NOMO-1 treated with DMSO at 0.1 percent for 48 hours (cell line): ENCODE results near the gene LRIG2.
A peak's percentile ranks its signal among the peaks of the same experiment; 100 is the strongest.
"Not testable (repeated sequence)": the region's sequence is repeated elsewhere in the genome, so short reads cannot be mapped to it uniquely, and the experiment has no call there.

Experiments used
- DNase-seq: peaks from one replicate; lab custom pipeline; 2025; ENCODE audit not compliant: unreplicated experiment; lab: John Stamatoyannopoulos, UW

Gene LRIG2, protein sequence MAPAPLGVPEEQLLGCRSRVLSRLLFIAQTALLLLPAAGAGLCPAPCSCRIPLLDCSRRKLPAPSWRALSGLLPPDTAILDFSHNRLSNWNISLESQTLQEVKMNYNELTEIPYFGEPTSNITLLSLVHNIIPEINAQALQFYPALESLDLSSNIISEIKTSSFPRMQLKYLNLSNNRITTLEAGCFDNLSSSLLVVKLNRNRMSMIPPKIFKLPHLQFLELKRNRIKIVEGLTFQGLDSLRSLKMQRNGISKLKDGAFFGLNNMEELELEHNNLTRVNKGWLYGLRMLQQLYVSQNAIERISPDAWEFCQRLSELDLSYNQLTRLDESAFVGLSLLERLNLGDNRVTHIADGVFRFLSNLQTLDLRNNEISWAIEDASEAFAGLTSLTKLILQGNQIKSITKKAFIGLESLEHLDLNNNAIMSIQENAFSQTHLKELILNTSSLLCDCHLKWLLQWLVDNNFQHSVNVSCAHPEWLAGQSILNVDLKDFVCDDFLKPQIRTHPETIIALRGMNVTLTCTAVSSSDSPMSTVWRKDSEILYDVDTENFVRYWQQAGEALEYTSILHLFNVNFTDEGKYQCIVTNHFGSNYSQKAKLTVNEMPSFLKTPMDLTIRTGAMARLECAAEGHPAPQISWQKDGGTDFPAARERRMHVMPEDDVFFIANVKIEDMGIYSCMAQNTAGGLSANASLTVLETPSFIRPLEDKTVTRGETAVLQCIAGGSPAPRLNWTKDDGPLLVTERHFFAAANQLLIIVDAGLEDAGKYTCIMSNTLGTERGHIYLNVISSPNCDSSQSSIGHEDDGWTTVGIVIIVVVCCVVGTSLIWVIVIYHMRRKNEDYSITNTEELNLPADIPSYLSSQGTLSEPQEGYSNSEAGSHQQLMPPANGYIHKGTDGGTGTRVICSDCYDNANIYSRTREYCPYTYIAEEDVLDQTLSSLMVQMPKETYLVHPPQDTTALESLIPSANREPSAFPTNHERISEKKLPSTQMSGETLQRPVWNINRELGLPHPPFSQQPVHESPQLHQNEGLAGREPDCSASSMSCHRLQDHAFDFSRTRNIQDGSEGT

GRCh38 chr1:113072757-113073478, at the start of gene LRIG2:
TSS of gene LRIG2 (plus strand) at chr1:113073198. CDS start at chr1:113073407, 209 bp downstream.
- peak; percentile 99 for DNase-seq

GRCh38 chr1:113023316-113023715, 49.7 kb upstream of the LRIG2 start:
- not testable (repeated sequence) for DNase-seq

- no peak for DNase-seq
These were observed 46.0 kb upstream of the LRIG2 start for GRCh38 chr1:113027007-113027406.

DNA sequence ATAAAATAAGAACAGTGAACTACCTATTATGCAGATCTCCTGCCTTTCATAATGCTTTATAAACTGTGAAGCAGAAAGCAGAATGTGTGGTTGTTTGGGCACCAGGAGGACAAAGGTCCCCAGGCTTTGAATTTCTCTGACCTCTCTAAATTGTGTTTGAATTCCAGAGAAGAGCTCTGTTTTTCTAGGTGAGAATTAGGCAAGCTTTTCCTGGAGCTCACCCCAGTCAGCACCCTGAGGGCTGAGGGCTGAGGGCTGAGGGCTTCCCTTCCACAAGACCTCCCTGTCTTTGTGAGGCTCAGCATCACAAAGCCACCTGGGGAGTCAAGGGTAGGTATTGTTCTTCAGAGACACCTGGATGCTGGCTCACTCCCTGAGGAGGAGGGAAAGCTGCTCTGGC, 45.5 kb upstream of the LRIG2 start:
- no peak for DNase-seq

DNA sequence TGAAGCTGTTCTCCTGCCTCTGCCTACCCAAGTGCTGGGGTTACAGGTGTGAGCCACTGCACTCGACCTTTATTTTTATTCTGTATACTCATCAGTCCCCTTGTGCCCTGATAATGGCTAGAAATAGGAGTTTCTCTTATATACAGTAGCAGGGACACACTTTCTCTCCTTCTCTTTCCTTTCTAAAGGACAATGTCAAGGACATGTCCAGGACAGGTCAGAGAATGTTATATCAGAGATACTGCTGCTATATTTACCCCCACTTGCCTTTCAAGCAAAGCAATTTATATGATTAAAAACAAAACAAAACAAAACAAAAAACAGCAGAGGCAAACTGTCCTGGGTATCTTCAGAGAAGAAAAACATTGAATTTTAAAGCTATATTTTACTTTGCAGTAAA, 43.2 kb upstream of the LRIG2 start:
- DNase-seq, result no peak

DNA sequence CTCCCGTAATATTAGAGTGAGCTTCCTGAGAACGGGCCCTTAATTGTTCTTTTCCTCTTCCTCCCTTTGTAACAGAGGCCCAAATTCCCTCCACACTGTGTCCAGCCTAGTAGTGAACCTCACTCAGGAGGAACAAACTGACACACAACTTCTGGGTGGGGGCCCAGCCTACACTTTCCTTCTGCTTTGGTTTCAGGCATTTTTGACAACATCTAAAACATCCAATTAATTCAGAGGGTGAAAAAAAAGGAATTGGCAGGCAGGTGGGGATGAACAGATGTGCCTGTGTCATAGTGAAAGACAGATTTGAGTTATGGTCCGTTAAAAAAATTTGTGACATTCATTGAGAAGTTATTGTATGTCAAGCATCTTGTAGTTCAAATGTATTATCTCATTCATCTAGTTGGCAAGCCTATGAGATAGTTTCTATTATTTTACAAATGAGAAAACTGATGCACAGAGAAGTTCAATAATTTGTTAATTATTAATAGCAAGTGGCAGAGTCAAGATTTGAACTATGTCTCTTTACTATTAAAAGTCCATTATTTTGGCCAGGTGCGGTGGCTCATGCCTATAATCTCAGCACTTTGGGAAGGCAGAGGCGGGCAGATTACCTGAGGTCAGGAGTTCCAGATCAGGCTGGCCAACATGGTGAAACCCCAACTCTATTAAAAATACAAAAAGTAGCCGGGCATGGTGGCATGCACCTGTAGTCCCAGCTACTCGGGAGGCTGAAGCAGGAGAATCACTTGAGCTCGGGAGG, 41.6 kb upstream of the LRIG2 start:
- no peak for DNase-seq

- DNase-seq, result no peak
These were observed 37.9 kb upstream of the LRIG2 start for GRCh38 chr1:113035086-113035485.

- DNase-seq, result no peak
These were observed 36.2 kb upstream of the LRIG2 start for GRCh38 chr1:113036639-113037321.

DNA sequence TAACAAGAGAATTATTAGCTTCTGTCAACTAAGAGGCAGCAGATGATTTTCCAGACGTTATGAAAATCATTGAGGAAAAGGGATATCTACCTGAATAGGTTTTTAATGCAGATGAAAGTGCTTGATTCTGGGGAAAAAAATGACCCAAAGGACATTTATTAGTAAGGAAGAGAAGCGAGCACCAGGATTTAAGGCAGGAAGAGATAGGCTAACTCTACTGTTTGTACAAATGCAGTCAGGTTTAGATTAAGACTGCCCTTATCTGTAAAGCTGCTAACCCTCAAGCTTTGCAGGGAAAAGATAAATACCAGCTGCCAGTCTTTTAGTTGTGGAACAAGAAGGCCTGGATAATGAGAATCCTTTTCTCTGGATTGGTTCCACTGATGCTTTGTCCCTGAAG, 33.0 kb upstream of the LRIG2 start:
- no peak for DNase-seq

DNA sequence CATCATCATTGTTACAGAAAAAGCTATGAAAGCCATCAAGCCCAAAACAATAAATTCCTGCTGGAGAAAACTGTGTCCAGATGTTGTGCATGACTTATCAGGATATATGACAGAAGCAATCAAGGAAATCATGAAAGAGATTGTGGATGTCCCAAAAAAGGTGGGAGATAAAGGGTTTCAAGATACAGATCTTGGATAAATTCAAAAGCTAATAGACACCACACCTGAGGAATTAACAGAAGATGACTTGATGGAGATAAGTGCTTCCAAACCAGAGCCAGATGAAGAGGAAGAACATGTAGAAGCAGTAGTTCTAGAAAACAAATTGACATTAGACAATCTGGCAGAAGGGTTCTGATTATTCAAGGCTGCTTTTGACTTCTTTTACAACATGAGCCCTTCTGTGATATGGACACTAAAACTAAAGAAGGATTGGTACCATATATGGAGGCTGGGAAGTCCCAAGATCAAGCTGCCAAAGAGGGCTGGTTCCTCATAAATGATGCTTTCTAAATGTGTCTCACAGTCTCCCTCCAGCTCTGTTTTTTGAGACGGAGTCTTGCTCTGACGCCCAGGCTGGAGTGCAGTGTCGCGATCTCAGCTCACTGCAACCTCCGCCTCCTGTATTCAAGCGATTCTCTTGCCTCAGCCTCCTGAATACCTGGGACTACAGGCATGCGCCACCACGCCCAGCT, 32.1 kb upstream of the LRIG2 start:
- DNase-seq, result no peak

- DNase-seq, result no peak
These were observed 31.3 kb upstream of the LRIG2 start for GRCh38 chr1:113041569-113042284.

- peak; percentile 92 for DNase-seq
These were observed 30.5 kb upstream of the LRIG2 start for GRCh38 chr1:113042285-113043143.

GRCh38 chr1:113043144-113043488, 29.9 kb upstream of the LRIG2 start:
- DNase-seq, result not testable (repeated sequence)

GRCh38 chr1:113046569-113046968, 26.4 kb upstream of the LRIG2 start:
- peak; percentile 94 for DNase-seq

GRCh38 chr1:113048064-113048463, 24.9 kb upstream of the LRIG2 start:
- no peak for DNase-seq

- DNase-seq, result no peak
These were observed 19.5 kb upstream of the LRIG2 start for GRCh38 chr1:113053344-113054126.

GRCh38 chr1:113055570-113055969, 17.4 kb upstream of the LRIG2 start:
- no peak for DNase-seq
